Parathyroid adenoma (tissue), 2 donors: Measurements from ENCODE around the gene CORO6.

Experiments
- H2AFZ ChIP-seq: fragments of 300-600 bp; sonication (generic); one replicate; pipeline ENCODE4 v1.7.0; 2017; ENCODE audit warnings: antibody characterized with exemption, mild to moderate bottlenecking
- H3K27ac ChIP-seq: fragments of 300-600 bp; sonication (generic); one replicate; pipeline ENCODE4 v1.7.0; 2017
- H3K27me3 ChIP-seq: fragments of 300-600 bp; sonication (generic); one replicate; pipeline ENCODE4 v1.7.0; 2017; ENCODE audit warnings: low read length; ENCODE audit not compliant: control insufficient read depth, insufficient read depth
- H3K36me3 ChIP-seq: fragments of 300-600 bp; sonication (generic); one replicate; pipeline ENCODE4 v1.7.0; 2017; ENCODE audit warnings: low read length; ENCODE audit not compliant: control insufficient read depth, insufficient read depth
- H3K4me1 ChIP-seq: fragments of 300-600 bp; sonication (generic); one replicate; pipeline ENCODE4 v1.7.0; 2017; ENCODE audit warnings: control low read depth
- H3K4me2 ChIP-seq: fragments of 300-600 bp; sonication (generic); one replicate; pipeline ENCODE4 v1.7.0; 2017; ENCODE audit warnings: low read length
- H3K4me3 ChIP-seq: fragments of 300-600 bp; sonication (generic); one replicate; pipeline ENCODE4 v1.7.0; 2017; ENCODE audit warnings: low read depth, low read length
- H3K79me2 ChIP-seq: fragments of 300-600 bp; sonication (generic); one replicate; pipeline ENCODE4 v1.7.0; 2017; ENCODE audit warnings: control low read depth
- H3K9ac ChIP-seq: fragments of 300-600 bp; sonication (generic); one replicate; pipeline ENCODE4 v1.7.0; 2017; ENCODE audit warnings: mild to moderate bottlenecking
- H3K9me3 ChIP-seq: fragments of 300-600 bp; sonication (generic); one replicate; pipeline ENCODE4 v1.7.0; 2017; ENCODE audit warnings: low read length; ENCODE audit not compliant: control insufficient read depth
- TF ChIP-seq, protein P1 (sequence below): fragments of 300-600 bp; sonication (generic); IDR thresholded peaks from one replicate; pipeline ENCODE4 v1.7.0; 2017; ENCODE audit warnings: antibody characterized with exemption, mild to moderate bottlenecking
- donor health status: primary hyperparathyroidism.

CORO6 gene

DNA sequence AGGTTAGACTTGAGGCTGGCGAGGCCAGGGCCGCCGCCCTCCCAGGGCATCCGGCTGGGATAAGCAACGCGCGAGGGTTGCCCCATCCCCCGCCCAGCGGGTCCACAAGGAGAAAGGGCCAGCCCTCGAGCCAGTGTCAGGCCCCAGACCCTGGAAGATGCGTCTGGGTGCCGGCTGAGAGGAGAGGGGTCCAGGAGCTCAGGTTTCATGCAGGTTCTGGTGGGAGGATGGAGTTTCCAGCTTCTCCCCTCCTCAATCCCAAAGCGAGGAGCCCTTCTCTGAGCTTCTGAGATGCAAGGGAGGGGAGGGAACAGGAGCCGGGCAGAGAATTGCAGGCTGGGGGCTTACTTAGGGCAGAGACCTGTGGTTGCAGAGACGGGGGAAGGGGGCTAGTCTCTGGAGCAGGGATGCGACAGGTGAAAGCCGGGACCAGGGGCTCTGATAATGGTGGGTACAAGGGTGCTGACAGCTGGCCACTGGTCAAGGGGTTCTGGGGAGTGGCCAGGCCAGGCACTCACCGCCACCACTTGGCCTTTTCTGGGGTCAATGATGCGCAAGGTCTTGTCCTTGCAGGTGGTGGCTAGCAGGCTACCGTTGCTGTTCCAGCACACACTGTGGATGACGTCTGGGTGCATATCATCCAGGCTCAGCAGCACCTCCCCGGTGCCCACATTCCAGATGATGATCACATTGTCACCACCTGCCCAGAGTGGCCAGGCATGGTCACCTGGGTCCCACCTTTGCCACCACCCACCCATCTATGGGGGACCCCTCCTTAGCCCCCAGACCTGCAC is 4.2 kb downstream of the CORO6 start:
- no peak overlapping the region for H3K4me3 ChIP-seq
- H3K4me2 ChIP-seq = peak overlapping the region; percentile 60
- H3K79me2 ChIP-seq = no peaks in the 10 kb centered on the region
- peak overlapping the region; percentile 60 for H2AFZ ChIP-seq
- no peaks in the 10 kb centered on the region for H3K27me3 ChIP-seq
- no peak overlapping the region for H3K27ac ChIP-seq
- H3K36me3 ChIP-seq = no peaks in the 10 kb centered on the region
- TF ChIP-seq, protein P1, sequence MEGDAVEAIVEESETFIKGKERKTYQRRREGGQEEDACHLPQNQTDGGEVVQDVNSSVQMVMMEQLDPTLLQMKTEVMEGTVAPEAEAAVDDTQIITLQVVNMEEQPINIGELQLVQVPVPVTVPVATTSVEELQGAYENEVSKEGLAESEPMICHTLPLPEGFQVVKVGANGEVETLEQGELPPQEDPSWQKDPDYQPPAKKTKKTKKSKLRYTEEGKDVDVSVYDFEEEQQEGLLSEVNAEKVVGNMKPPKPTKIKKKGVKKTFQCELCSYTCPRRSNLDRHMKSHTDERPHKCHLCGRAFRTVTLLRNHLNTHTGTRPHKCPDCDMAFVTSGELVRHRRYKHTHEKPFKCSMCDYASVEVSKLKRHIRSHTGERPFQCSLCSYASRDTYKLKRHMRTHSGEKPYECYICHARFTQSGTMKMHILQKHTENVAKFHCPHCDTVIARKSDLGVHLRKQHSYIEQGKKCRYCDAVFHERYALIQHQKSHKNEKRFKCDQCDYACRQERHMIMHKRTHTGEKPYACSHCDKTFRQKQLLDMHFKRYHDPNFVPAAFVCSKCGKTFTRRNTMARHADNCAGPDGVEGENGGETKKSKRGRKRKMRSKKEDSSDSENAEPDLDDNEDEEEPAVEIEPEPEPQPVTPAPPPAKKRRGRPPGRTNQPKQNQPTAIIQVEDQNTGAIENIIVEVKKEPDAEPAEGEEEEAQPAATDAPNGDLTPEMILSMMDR = no peak
- H3K9me3 ChIP-seq = no peaks in the 10 kb centered on the region
- peaks cover 36% of the 10 kb centered on the region for H3K4me1 ChIP-seq
- no peak overlapping the region for H3K9ac ChIP-seq

DNA sequence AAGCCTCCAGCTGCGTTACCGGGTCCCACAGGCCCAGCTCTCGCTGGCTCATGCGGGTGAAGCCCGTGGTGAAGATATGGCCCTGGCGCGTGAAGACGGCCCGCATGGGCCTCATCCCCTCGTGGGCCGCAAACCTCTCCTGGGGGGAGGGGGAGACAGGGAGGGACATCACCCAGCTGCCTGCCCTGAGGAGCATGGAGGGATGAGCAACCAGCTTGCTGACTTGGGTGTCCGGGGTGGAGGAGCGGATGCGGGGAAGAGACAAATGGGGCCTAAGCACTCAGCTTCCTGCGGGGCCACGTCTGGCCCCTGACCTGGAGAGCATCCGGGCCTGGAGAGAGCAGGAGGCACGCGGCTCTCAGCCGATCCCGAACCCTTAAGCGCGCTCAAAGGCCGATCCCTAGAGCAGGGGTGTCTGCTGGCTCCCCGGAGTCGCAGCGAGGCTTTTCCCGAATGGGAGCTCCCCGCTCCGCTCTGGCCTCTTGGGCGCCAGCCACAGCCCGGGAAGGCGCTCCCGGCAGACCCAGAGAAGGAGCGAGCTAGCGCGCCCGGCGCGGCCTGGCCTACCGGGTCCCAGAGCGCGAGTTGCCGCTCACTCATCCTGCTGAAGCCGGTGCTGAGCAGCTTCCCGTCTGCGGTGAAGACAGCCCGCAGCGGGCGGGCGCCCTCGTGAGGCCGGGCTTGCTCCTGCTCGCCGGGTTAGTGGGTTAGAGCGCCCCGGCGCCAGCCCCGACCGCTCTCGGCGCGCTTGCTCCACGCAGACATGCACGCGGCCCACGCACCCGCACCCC is 5.0 kb downstream of the CORO6 start:
- peak overlapping the region; percentile 46 for H3K27ac ChIP-seq
- TF ChIP-seq, protein P1 = peak; percentile 83
- no peaks in the 10 kb centered on the region for H3K9me3 ChIP-seq
- H3K79me2 ChIP-seq = no peaks in the 10 kb centered on the region
- H3K4me3 ChIP-seq = peak overlapping the region; percentile 30
- H3K36me3 ChIP-seq = no peaks in the 10 kb centered on the region
- peak overlapping the region; percentile 60 for H2AFZ ChIP-seq
- peaks cover 30% of the 10 kb centered on the region for H3K4me1 ChIP-seq
- H3K27me3 ChIP-seq = no peaks in the 10 kb centered on the region
- H3K4me2 ChIP-seq = peak overlapping the region; percentile 60
- H3K9ac ChIP-seq = no peak overlapping the region

GRCh38 chr17:29617125-29617480 is 5.6 kb downstream of the CORO6 start:
- Histone ChIP-seq H3K27me3 (no peaks in the 10 kb centered on the region), H3K4me2 (peak overlapping the region; percentile 60), H3K27ac (peak overlapping the region; percentile 46), H3K4me3 (no peak overlapping the region), H3K9me3 (no peaks in the 10 kb centered on the region), H3K4me1 (peaks cover 30% of the 10 kb centered on the region), H3K9ac (no peak overlapping the region), H3K36me3 (no peaks in the 10 kb centered on the region), H2AFZ (peak overlapping the region; percentile 60), H3K79me2 (no peaks in the 10 kb centered on the region)
- TF ChIP-seq, protein P1 = peak; percentile 60

DNA sequence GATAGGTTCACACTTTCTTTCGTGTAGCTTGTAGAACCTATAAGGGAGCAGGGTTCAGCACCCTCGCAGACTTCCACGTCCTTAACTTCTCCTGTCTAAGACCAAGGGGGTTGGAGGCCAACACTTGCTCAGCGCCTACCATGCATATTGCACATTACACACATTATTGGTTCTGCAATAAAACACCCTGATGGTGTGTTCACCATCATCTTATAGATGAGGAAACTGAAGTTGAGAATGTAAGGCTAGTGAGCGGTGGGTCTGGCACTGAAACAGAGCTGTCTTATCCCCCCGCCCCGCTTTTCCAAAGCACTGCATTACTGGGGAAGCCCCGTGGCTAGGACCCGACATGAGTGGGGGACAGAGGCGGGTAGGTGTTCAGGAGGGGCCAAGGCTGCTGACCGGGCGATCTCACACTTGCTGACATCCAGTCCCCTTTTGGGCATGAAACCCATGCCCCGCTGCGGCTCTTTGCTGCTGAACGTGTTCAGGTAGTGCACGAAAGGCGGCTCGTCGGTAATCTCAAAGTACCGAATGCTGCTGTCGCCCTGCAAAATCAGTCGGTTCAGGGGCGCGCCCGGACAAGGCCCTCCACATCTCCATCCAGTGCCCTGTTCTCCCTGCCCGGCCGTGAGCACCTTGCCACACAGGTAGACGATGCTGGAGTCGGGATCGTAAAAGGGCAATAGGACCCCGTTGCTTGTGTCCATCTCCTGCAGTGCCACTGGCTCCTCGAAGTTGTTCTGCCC is 6.2 kb downstream of the CORO6 start:
- peak overlapping the region; percentile 41 for H2AFZ ChIP-seq
- TF ChIP-seq, protein P1 = no peak

More for the DNA sequence above, 6.2 kb downstream of the CORO6 start:
- no peaks in the 10 kb centered on the region for H3K36me3 ChIP-seq
- H3K9me3 ChIP-seq = no peaks in the 10 kb centered on the region
- no peaks in the 10 kb centered on the region for H3K79me2 ChIP-seq
- no peak overlapping the region for H3K9ac ChIP-seq
- H3K4me3 ChIP-seq = peak overlapping the region; percentile 27
- H3K4me1 ChIP-seq = peaks cover 30% of the 10 kb centered on the region
- peak overlapping the region; percentile 11 for H3K4me2 ChIP-seq
- H3K27ac ChIP-seq = no peak overlapping the region
- H3K27me3 ChIP-seq = no peaks in the 10 kb centered on the region
